ENCODE data around the gene RAPGEF3.

DNA sequence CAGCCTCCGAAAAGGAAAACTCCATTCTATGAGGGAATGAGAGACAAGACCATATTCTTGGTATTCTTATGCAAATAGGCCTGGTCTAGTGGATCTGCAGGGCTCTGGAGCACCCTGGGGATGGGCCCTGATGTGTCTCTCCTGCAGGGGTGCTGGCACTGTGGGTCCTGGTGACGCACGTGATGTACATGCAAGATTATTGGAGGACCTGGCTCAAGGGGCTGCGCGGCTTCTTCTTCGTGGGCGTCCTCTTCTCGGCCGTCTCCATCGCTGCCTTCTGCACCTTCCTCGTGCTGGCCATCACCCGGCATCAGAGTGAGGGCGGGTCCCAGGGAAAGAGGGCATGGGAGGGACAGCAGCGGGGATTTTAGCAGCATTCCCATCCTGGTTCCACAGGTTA is 20.2 kb upstream of the RAPGEF3 start:
- TF ChIP-seq, protein P1, sequence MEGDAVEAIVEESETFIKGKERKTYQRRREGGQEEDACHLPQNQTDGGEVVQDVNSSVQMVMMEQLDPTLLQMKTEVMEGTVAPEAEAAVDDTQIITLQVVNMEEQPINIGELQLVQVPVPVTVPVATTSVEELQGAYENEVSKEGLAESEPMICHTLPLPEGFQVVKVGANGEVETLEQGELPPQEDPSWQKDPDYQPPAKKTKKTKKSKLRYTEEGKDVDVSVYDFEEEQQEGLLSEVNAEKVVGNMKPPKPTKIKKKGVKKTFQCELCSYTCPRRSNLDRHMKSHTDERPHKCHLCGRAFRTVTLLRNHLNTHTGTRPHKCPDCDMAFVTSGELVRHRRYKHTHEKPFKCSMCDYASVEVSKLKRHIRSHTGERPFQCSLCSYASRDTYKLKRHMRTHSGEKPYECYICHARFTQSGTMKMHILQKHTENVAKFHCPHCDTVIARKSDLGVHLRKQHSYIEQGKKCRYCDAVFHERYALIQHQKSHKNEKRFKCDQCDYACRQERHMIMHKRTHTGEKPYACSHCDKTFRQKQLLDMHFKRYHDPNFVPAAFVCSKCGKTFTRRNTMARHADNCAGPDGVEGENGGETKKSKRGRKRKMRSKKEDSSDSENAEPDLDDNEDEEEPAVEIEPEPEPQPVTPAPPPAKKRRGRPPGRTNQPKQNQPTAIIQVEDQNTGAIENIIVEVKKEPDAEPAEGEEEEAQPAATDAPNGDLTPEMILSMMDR (conservative IDR thresholded peaks at IDR 0.05), result no peak
- TF ChIP-seq EZH2 (IDR thresholded peaks at IDR 0.05; ENCODE audit: low read depth), result no peak

Data from PC-9 (cell line).